ENCODE results near the gene CALR3. TPM values are rescaled to one million over a fixed set of nuclear protein-coding genes. Genes with fewer than 3 reads are reported as not detected.
"Not testable (repeated sequence)": the region's sequence is repeated elsewhere in the genome, so short reads cannot be mapped to it uniquely, and the experiment has no call there.

The CALR3 gene
- total and polyA plus RNA-seq, 2 experiments from 2014 or later, result not detected

DNA sequence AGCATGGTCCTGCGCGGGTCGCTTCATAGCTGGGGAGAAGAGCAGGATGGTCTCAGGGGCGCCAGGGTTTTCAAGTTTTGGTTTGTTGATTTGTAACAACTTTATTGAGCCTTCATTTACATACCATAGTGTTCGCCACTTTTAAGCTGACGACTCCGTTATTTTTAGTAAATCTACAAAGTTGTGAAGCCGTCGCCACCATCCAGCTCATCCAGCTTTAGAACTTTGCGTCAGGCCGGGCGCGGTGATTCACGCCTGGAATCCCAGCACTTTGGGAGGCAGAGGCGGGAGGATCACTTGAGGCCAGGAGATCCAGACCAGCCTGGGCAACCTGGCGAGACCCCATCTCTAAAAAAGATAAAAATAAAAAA, 631 bp upstream of the CALR3 start:
- Histone ChIP-seq H3K27ac (no peak overlapping the region), H3K27me3 (no peaks in the 10 kb centered on the region), H3K4me3 (peak overlapping the region; percentile 63), H3K4me1 (ENCODE audit: low read depth) (peaks cover 4% of the 10 kb centered on the region), H3K9me3 (ENCODE audit: low read depth) (no peaks in the 10 kb centered on the region), H3K36me3 (no peaks in the 10 kb centered on the region)
- DNase-seq (ENCODE audit: low read depth in 1 of 2, low spot score in 1 of 2), result peak in 1 of 2 donors; percentile 59
- TF ChIP-seq, protein P1, sequence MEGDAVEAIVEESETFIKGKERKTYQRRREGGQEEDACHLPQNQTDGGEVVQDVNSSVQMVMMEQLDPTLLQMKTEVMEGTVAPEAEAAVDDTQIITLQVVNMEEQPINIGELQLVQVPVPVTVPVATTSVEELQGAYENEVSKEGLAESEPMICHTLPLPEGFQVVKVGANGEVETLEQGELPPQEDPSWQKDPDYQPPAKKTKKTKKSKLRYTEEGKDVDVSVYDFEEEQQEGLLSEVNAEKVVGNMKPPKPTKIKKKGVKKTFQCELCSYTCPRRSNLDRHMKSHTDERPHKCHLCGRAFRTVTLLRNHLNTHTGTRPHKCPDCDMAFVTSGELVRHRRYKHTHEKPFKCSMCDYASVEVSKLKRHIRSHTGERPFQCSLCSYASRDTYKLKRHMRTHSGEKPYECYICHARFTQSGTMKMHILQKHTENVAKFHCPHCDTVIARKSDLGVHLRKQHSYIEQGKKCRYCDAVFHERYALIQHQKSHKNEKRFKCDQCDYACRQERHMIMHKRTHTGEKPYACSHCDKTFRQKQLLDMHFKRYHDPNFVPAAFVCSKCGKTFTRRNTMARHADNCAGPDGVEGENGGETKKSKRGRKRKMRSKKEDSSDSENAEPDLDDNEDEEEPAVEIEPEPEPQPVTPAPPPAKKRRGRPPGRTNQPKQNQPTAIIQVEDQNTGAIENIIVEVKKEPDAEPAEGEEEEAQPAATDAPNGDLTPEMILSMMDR (IDR thresholded peaks at IDR 0.05; ENCODE audit: low read depth, low read length), result no peak

DNA sequence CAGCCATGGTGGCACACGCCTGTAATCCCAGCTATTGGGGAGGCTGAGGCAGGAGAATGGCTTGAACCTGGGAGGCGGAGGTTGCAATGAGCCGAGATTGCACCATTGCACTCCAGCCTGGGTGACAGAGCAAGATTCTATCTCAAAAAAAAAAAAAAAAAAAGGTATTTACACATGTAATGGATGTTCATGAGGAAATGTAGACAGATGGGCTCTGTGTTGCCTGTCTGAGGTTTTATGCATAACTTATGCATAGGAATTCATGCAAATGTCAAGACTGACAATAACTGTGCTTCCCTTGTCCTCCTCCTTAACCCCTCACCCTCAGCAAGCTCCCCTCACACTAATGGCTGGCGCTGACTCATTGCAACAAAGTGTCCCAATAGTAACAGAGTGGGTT, 9.5 kb downstream of the CALR3 start:
- not testable (repeated sequence) for H3K9me3 ChIP-seq (ENCODE audit: low read depth); H3K4me1 ChIP-seq (ENCODE audit: low read depth); H3K36me3 ChIP-seq; DNase-seq (ENCODE audit: low read depth in 1 of 2, low spot score in 1 of 2); H3K27ac ChIP-seq; H3K27me3 ChIP-seq; H3K4me3 ChIP-seq

DNA sequence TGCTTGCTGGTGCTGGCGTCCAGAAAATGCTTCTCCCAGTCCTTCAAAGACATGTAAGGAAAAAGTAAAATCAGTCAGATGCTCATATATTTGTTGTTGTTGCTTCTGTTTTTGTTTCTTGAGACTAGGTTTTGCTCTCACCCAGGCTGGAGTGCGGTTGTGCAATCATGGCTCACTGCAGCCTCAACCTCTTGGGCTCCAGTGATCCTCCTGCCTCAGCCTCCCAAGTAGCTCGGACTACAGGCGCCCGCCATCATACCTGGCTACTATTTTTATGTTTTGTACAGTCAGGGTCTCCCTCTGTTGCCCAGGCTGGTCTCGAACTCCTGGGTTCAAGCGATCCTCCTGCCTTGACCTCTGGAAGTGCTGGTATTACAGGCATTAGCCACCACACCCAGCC, 13.2 kb downstream of the CALR3 start:
- Histone ChIP-seq H3K27ac (no peak overlapping the region), H3K4me3 (no peak overlapping the region), H3K27me3 (no peaks in the 10 kb centered on the region), H3K36me3 (no peaks in the 10 kb centered on the region), H3K4me1 (ENCODE audit: low read depth) (no peaks in the 10 kb centered on the region), H3K9me3 (ENCODE audit: low read depth) (no peaks in the 10 kb centered on the region)
- no peak for DNase-seq (ENCODE audit: low read depth in 1 of 2, low spot score in 1 of 2)
- TF ChIP-seq, protein P1 (IDR thresholded peaks at IDR 0.05; ENCODE audit: low read depth, low read length), result no peak

DNA sequence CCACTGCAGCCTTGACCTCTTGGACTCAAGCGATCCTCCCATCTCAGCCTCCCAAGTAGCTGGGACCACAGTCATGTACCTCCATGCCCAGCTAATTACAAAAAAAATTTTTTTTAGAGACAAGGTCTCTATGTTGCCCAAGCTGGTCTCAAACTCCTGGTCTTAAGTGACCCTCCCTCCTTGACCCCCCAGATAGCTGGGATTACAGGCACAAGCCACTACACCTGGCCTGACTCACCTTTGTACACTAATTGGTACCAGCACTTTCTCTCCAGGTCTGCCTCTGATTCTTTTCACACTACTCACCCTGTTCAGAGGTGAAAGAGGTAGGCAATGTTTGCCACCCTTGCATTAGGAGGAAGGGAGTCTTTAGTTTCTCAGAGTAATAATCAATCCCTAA, 18.7 kb downstream of the CALR3 start:
- H3K36me3 ChIP-seq, result no peaks in the 10 kb centered on the region
- TF ChIP-seq, protein P1 (IDR thresholded peaks at IDR 0.05; ENCODE audit: low read depth, low read length), result no peak
- no peak for DNase-seq (ENCODE audit: low read depth in 1 of 2, low spot score in 1 of 2)
- H3K27me3 ChIP-seq, result no peaks in the 10 kb centered on the region
- no peak overlapping the region for H3K27ac ChIP-seq
- H3K4me1 ChIP-seq (ENCODE audit: low read depth), result peaks cover 4% of the 10 kb centered on the region
- H3K4me3 ChIP-seq, result no peak overlapping the region
- no peaks in the 10 kb centered on the region for H3K9me3 ChIP-seq (ENCODE audit: low read depth)

DNA sequence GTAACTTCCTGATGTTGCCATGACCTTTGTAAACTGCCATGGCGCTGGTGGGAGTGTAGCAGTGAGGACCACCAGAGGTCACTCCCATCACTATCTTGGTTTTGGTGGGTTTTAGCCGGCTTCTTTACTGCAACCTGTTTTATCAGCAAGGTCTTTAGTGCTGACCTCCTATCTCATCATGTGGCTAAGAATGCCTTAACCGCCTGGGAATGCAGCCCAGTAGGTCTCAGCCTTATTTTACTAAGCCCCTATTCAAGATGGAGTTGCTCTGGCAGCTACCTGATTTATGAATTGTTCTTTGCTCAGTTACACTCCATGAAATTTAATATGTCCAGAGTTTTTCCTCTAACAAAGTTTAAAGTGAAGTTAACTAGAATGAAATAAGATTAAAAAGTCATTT, 19.6 kb downstream of the CALR3 start:
- TF ChIP-seq, protein P1 (IDR thresholded peaks at IDR 0.05; ENCODE audit: low read depth, low read length), result no peak
- no peaks in the 10 kb centered on the region for H3K9me3 ChIP-seq (ENCODE audit: low read depth)
- peaks cover 4% of the 10 kb centered on the region for H3K4me1 ChIP-seq (ENCODE audit: low read depth)
- no peaks in the 10 kb centered on the region for H3K27me3 ChIP-seq
- peak overlapping the region; percentile 0 for H3K27ac ChIP-seq
- no peak overlapping the region for H3K4me3 ChIP-seq
- no peaks in the 10 kb centered on the region for H3K36me3 ChIP-seq
- DNase-seq (ENCODE audit: low read depth in 1 of 2, low spot score in 1 of 2), result no peak

DNA sequence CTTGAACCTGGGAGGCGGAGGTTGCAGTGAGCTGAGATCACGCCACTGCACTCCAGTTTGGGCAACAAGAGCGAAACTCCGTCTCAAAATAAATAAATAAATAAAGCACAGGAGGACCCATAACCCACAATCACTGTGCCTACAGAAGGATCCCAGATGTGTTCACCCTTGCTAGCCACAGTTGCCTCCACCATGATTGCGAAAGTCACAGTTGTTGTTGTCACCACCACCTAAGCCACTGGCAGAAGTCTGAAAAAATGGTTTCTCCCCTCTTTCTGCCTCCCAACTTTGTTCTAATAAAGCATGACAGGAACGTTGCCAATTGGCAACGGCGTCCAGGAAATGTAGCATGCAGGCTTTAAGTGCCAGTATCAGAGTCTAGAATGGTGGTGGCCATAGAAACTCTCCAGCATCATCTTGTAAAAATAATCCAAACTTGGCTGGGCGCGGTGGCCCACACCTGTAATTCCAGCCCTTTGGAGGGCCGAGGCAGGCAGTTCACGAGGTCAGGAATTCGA, 22.0 kb downstream of the CALR3 start:
- TF ChIP-seq, protein P1 (IDR thresholded peaks at IDR 0.05; ENCODE audit: low read depth, low read length), result no peak
- H3K27me3 ChIP-seq, result no peaks in the 10 kb centered on the region
- H3K4me3 ChIP-seq, result no peak overlapping the region
- peaks cover 25% of the 10 kb centered on the region for H3K4me1 ChIP-seq (ENCODE audit: low read depth)
- H3K36me3 ChIP-seq, result no peaks in the 10 kb centered on the region
- no peaks in the 10 kb centered on the region for H3K9me3 ChIP-seq (ENCODE audit: low read depth)
- no peak for DNase-seq (ENCODE audit: low read depth in 1 of 2, low spot score in 1 of 2)
- no peak overlapping the region for H3K27ac ChIP-seq
